Measurements from ENCODE around the gene LAMTOR4.
"Not testable (repeated sequence)": the region's sequence is repeated elsewhere in the genome, so short reads cannot be mapped to it uniquely, and the experiment has no call there.

The LAMTOR4 gene

DNA sequence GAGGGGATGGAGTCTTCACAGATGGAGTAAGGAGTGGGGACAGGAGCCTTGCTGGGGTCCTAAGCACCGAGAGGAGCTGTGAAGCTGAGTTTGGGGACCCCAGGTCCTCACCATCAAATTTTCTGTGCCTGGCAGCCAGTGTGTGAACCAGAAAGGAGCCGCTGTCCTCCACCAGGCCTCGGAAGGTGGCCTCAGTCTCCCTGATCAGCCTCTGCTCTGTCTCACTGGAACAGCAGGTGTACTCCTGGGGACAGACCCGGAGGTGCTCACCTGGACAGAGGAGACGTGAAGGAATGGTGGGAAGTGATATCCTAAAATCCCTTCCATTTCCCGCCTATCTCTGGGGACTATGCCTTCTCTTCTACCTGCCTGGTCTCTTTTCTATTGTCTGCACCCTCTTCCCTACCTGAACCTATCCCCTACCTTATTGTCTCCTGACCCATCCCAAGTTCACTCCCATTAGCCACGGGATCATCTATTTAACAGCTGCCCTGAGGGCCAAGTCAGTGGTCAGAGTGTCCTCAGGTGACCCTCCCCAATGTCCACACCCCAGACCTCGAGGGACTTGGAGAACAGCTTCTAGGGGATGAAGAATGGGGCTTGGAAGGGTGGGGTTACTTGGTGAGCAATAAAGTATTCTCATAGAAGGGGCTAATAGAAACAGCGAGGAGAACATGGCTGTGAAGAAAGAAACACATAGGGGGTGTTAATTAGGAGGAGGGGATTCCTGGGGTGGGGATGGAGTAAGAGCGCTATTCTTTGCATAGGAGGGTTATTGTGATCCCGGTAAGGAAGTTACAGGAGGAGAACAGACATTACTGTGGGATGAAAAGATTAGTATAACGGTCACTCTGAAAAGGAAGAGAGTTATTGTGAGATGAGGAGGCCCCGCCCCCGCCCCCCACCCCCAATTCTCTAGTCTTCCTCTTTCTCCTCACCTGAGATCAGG, 27.7 kb downstream of the LAMTOR4 start:
- H3K27ac Mint-ChIP-seq: peak overlapping the region in 1 of 3 experiments; percentile 29
- no peaks in the 10 kb centered on the region for H3K9me3 Mint-ChIP-seq
- peaks cover 13% of the 10 kb centered on the region for H3K36me3 Mint-ChIP-seq (ENCODE audit: low read depth)
- H3K4me3 Mint-ChIP-seq: peak overlapping the region; percentile 84 to 92 (median 89)
- TF ChIP-seq, protein P1, sequence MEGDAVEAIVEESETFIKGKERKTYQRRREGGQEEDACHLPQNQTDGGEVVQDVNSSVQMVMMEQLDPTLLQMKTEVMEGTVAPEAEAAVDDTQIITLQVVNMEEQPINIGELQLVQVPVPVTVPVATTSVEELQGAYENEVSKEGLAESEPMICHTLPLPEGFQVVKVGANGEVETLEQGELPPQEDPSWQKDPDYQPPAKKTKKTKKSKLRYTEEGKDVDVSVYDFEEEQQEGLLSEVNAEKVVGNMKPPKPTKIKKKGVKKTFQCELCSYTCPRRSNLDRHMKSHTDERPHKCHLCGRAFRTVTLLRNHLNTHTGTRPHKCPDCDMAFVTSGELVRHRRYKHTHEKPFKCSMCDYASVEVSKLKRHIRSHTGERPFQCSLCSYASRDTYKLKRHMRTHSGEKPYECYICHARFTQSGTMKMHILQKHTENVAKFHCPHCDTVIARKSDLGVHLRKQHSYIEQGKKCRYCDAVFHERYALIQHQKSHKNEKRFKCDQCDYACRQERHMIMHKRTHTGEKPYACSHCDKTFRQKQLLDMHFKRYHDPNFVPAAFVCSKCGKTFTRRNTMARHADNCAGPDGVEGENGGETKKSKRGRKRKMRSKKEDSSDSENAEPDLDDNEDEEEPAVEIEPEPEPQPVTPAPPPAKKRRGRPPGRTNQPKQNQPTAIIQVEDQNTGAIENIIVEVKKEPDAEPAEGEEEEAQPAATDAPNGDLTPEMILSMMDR (IDR thresholded peaks at IDR 0.05; ENCODE audit: unreplicated experiment in 3 of 3): no peak
- H3K27me3 Mint-ChIP-seq (ENCODE audit: low read depth): peaks cover 21% of the 10 kb centered on the region
- H3K4me1 Mint-ChIP-seq: peaks cover 5% of the 10 kb centered on the region

DNA sequence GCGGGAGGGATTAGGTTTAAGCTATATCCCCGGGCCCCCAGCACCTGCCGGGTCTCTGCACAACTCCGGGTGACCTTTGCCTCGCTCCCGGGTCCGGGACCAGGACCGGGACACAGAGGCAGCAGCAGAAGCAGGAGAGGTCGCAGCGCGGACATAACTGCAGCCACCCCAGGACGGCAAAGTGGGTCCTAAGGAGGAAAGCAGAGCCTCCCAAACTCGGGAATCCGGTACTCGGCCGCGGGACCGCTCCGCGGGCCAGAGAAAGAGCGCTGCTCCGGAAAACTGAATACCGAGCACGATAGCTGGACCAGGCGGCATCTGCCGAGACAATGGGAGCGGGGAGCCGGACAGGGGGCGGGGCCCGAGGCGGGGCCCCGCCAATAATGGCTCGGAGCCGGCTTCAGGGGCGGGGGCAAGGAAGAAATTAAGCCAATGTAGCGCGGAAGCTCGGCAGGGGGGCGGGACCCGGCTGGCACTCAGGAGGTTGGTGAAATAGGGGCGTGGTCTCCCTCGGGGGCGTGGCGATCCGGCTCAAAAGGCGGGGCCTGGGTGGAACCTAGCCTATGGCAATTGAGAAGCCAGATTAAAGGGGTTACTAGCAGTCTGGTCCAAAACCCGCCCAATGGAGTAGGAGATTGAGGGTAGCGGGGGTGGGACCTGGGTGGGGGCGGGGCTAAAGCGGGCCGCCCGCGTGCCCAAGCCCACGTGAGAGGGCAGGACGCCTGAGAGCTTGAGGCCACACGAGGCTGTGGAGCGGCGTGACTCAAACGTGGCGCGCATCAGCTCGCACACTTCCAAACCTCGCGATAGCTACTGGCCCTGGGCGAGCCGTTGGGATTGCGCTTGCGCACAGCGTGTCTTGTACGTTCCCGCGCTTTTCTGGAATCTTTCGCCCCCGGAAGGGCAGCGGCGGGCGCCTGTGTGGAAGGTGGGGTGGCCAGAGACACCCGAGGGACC, 28.6 kb downstream of the LAMTOR4 start, which contains the start of the genes GPC2 and STAG3:
Gene GPC2, minus strand, starts transcription at position 337 of the 957 bp plus-strand sequence. Its CDS starts 182 bp downstream, at position 155.
Gene STAG3, plus strand, starts transcription at position 874 of the 957 bp plus-strand sequence. CDS start 2,639 bp downstream, outside the sequence.
- H3K36me3 Mint-ChIP-seq (ENCODE audit: low read depth): peaks cover 13% of the 10 kb centered on the region
- peaks cover 26% of the 10 kb centered on the region for H3K27me3 Mint-ChIP-seq (ENCODE audit: low read depth)
- peak within 1 kb of the TSS in 2 of 3 experiments; percentile 29 to 53 for H3K27ac Mint-ChIP-seq
- peaks cover 5% of the 10 kb centered on the region for H3K4me1 Mint-ChIP-seq
- TF ChIP-seq, protein P1 (IDR thresholded peaks at IDR 0.05; ENCODE audit: unreplicated experiment in 3 of 3): no peak
- peak within 1 kb of the TSS; percentile 84 to 92 (median 89) for H3K4me3 Mint-ChIP-seq
- H3K9me3 Mint-ChIP-seq: no peaks in the 10 kb centered on the region

DNA sequence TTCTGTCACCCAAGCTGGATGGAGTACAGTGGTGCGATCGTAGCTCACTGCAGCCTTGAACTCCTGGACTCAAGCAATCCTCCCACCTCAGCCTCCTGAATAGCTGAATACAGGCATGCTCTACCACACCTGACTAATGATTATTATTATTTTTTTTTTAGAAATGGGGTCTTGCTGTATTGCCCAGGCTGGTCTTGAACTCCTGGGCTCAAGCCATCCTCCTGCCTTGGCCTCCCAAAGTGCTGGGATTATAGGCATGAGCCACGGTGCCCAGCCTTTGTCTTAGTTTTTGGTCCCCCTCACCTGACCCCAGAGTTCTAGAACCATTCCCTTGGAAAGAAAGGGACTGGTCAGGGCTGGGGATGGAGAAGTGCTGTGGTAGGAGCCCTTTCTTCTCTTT, 31.4 kb downstream of the LAMTOR4 start:
- not testable (repeated sequence) for H3K9me3 Mint-ChIP-seq; H3K27ac Mint-ChIP-seq; H3K4me3 Mint-ChIP-seq; H3K36me3 Mint-ChIP-seq (ENCODE audit: low read depth); H3K4me1 Mint-ChIP-seq
- H3K27me3 Mint-ChIP-seq (ENCODE audit: low read depth): peaks cover 20% of the 10 kb centered on the region

DNA sequence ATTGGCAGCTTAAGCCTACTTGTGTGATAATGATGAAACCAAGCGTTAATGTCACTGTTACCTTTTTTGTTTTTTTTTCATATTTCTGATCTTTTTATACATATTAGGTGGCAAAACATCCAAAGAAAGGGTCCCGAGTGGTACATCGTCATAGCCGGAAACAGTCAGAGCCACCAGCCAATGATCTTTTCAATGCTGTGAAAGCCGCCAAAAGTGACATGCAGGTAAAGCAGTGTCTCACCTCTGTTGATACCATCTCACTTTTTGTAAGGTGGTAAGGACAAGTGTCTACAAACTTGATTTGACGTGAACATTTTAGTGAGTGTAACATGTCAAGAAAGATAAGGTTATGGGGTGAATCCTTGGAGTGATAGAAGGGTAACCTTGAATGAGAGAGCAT, 33.9 kb downstream of the LAMTOR4 start:
- not testable (repeated sequence) for H3K27ac Mint-ChIP-seq; H3K4me1 Mint-ChIP-seq; H3K4me3 Mint-ChIP-seq; H3K9me3 Mint-ChIP-seq; H3K36me3 Mint-ChIP-seq (ENCODE audit: low read depth)
- peaks cover 16% of the 10 kb centered on the region for H3K27me3 Mint-ChIP-seq (ENCODE audit: low read depth)

DNA sequence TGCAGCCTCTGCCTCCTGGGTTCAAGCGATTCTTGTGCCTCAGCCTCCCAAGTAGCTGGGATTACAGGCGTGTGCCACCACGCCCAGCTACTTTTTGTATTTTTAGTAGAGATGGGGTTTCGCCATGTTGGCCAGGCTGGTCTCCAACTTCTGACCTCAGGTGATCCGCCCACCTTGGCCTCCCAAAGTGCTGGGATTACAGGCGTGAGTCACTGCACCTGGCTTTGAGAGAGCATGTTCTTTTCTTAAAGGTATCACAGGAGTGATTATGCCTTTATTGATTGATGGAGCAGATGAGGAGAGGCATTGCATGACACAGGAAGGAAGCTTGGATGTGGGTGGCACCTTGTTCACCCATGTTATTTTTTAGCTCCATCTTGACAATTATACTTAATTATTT, 34.4 kb downstream of the LAMTOR4 start:
- peaks cover 16% of the 10 kb centered on the region for H3K27me3 Mint-ChIP-seq (ENCODE audit: low read depth)

DNA sequence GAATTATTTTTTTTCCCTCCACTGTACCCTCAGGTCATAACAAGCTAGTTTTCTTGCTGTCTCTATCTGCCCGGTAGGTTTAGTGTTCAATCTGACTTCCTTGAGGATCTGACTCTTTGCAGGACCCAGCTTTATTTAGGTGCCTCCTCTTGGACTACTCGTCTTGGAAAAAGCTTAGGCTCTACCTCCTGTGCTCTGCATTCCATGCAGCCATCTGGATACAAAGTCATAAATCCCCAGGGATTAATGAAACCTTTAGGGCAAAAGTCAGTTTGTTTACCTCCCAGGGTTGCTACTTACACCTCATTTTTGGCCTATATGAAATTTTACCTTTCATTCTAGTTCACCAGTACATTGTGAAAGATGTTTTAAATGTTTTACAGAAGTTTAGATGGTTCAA, 37.0 kb downstream of the LAMTOR4 start:
- Mint-ChIP-seq H3K9me3 (no peaks in the 10 kb centered on the region), H3K27me3 (ENCODE audit: low read depth) (peaks cover 12% of the 10 kb centered on the region), H3K4me1 (no peaks in the 10 kb centered on the region), H3K36me3 (ENCODE audit: low read depth) (no peaks in the 10 kb centered on the region), H3K27ac (no peak overlapping the region), H3K4me3 (no peak overlapping the region)
- TF ChIP-seq, protein P1 (IDR thresholded peaks at IDR 0.05; ENCODE audit: unreplicated experiment in 3 of 3): no peak

More for the DNA sequence above, 34.4 kb downstream of the LAMTOR4 start:
- H3K27ac Mint-ChIP-seq; H3K4me3 Mint-ChIP-seq; H3K4me1 Mint-ChIP-seq; H3K36me3 Mint-ChIP-seq (ENCODE audit: low read depth); H3K9me3 Mint-ChIP-seq: not testable (repeated sequence)

DNA sequence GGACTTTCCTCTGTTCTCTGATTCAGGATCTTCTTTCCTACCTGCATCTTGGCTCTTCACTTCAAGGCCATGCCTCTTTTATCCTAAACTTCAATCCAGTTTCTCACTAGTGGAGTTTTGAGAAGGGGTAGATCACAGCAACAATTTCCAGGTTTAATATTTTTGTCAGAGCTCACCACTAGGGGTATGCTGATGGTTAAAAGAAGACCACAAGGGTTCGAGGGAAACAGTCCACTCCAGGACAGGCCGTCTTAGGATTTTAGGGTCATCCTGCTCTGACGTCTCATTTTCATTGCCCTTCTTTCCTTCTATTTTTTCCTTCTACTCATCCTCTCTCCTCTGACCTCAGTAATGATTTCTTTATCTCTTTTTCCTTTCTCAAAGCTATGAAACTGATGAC, 40.3 kb downstream of the LAMTOR4 start:
- Mint-ChIP-seq H3K4me3 (no peak overlapping the region), H3K27ac (no peak overlapping the region), H3K36me3 (ENCODE audit: low read depth) (no peaks in the 10 kb centered on the region), H3K4me1 (no peaks in the 10 kb centered on the region), H3K9me3 (no peaks in the 10 kb centered on the region), H3K27me3 (ENCODE audit: low read depth) (no peaks in the 10 kb centered on the region)
- TF ChIP-seq, protein P1 (IDR thresholded peaks at IDR 0.05; ENCODE audit: unreplicated experiment in 3 of 3): no peak

All from nephron (organoid).